Measurements from ENCODE around the gene VAMP1. TPM values are rescaled to one million over a fixed set of nuclear protein-coding genes. Genes with fewer than 3 reads are reported as not detected.

Gene VAMP1
- total RNA-seq, 1 experiment from 2014 or later, result 10.3 TPM

DNA sequence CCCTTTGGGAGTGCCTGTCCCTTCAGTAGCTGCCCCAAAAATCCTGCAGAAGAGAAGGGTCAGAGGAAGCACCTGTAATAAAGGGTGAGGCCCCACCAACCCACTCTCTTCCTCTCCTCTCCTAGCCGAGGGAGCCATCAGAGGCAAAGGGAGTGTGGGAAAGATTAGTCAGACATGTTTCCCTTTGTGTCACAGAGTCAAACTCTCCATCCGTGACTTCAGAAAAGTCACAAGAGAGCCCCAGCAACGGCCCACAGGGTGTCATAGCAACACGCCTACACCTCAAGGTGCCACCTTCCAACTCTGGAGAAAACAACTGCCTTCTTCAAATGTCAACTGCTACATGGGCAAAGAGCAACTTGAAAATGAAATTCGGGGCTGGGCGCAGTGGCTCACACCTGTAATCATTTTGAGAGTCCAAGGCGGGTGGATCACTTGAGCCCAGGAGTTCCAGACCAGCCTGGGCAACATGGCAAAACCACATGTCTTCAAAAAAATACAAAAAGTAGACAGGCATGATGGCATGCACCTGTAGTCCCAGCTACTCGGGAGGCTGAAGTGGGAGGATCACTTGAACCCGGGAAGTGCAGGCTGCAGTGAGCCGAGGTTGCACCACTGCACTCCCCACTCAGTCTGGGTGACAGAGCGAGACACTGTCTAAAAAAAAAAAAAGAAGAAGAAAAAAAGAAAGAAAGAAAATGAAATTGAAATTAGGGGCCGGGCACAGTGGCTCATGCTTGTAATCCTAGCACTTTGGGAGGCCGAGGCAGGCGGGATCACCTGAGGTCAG is 43.4 kb downstream of the VAMP1 start:
- no peak overlapping the region for H3T11ph ChIP-seq (ENCODE audit: low read length)
- no peak overlapping the region for H2AFZ ChIP-seq (ENCODE audit: low read length)
- H3K27ac Mint-ChIP-seq, result no peak overlapping the region
- no peak overlapping the region for H3K4ac ChIP-seq (ENCODE audit: low read depth, low read length)
- no peaks in the 10 kb centered on the region for H3K9me3 Mint-ChIP-seq
- H3K23me2 ChIP-seq (ENCODE audit: insufficient read length, low read depth, low read length, poor library complexity, severe bottlenecking), result no peaks in the 10 kb centered on the region
- H2BK15ac ChIP-seq (ENCODE audit: low read depth, low read length), result no peak overlapping the region
- no peak overlapping the region for H3K18ac ChIP-seq (ENCODE audit: insufficient read length, low read depth, low read length)
- peaks cover 6% of the 10 kb centered on the region for H3K27me3 Mint-ChIP-seq (ENCODE audit: low read depth)
- no peak for DNase-seq
- no peak overlapping the region for H4K5ac ChIP-seq (ENCODE audit: insufficient read length, low read depth, low read length)
- H2BK5ac ChIP-seq (ENCODE audit: insufficient read length, low read length), result no peak overlapping the region
- no peak overlapping the region for H3K23ac ChIP-seq (ENCODE audit: insufficient read length, low read depth, low read length)
- H3K9ac ChIP-seq (ENCODE audit: extremely low read depth, insufficient read length, low read length), result no peak overlapping the region
- H4K8ac ChIP-seq (replicated peaks; ENCODE audit: insufficient read length, low read depth, low read length), result no peak overlapping the region
- no peaks in the 10 kb centered on the region for H3K36me3 Mint-ChIP-seq (ENCODE audit: insufficient read depth in 1 of 3, low read depth in 3 of 3)
- no peak overlapping the region for H2BK120ac ChIP-seq (ENCODE audit: low read depth, low read length, poor library complexity, severe bottlenecking)
- no peaks in the 10 kb centered on the region; the same call in 1 of the 2 replicates for H3K4me1 ChIP-seq (ENCODE audit: insufficient read depth, low read length)
- no peak overlapping the region for H2BK12ac ChIP-seq (ENCODE audit: insufficient read length, low read depth, low read length)
- no peaks in the 10 kb centered on the region for H4K20me1 ChIP-seq (ENCODE audit: control insufficient read depth, insufficient read depth, insufficient read length)
- peaks cover 5% of the 10 kb centered on the region in 2 experiments for H3K4me1 Mint-ChIP-seq
- H2BK20ac ChIP-seq (ENCODE audit: low read depth, low read length, poor library complexity, severe bottlenecking), result no peak overlapping the region
- H3K79me1 ChIP-seq (ENCODE audit: insufficient read depth, low read depth, low read length, poor library complexity, severe bottlenecking), result no peaks in the 10 kb centered on the region
- H3K56ac ChIP-seq (ENCODE audit: insufficient read length, low read depth, low read length), result no peak overlapping the region
- no peak overlapping the region for H3K27ac ChIP-seq (ENCODE audit: insufficient read length, low read depth, low read length)
- H4K91ac ChIP-seq (ENCODE audit: insufficient read length, low read depth, low read length), result no peak overlapping the region
- H3K79me2 ChIP-seq (ENCODE audit: insufficient read depth, low read length), result no peaks in the 10 kb centered on the region
- no CpG with 5 or more reads among the region's 14 CpGs for whole genome bisulfite sequencing (ENCODE audit: extremely low coverage, insufficient read length, low lambda C conversion rate)
- H3K4me3 Mint-ChIP-seq, result no peak overlapping the region
- TF ChIP-seq CTCF (conservative IDR thresholded peaks at IDR 0.05), result no peak
- no peaks in the 10 kb centered on the region for H3K27me3 ChIP-seq (ENCODE audit: insufficient read depth, low read length)
- H2AK5ac ChIP-seq (ENCODE audit: insufficient read length, low read length), result no peak overlapping the region
- no peaks in the 10 kb centered on the region for H3K9me3 ChIP-seq (ENCODE audit: control insufficient read depth, low read depth, low read length)
- H3K4me2 ChIP-seq (ENCODE audit: insufficient read depth, insufficient read length, low read length), result no peak overlapping the region
- no peak overlapping the region for H3K14ac ChIP-seq (ENCODE audit: insufficient read depth, low read length)

Measured in H9 (cell line).